ENCODE data around the gene CHRNA7.

The CHRNA7 gene

DNA sequence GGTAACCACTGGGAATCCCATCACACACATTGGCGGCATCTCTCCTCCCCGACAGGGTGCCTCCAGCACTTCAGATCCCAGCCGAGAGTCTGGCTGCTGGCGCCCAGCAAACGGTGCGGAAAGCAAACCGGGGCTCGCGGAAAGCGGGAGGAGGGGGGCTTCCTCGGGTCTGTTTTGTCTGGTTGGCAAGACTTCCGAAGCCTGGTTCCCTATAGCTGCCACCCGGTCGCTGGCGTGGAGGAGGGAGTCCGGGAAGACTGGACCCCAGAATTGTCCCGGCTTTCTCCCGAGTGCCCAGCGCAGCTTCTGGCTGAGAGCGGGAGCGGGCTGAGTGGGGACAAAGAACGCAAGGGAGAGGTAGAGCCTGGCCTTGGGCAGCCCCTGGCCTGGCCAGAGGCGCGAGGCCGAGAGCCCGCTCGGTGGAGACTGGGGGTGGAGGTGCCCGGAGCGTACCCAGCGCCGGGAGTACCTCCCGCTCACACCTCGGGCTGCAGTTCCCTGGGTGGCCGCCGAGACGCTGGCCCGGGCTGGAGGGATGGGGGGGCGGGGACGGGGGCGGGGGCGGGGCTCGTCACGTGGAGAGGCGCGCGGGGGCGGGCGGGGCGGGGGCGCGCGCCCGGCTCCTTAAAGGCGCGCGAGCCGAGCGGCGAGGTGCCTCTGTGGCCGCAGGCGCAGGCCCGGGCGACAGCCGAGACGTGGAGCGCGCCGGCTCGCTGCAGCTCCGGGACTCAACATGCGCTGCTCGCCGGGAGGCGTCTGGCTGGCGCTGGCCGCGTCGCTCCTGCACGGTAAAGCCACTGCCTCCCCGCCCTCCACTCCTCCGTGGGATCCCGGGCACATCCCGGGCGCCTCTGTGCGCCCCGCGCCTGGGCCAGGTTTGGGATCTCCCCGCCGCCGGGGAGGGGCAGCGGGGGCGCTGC lies at the start of gene CHRNA7:
TSS of gene CHRNA7 (plus strand) at position 654 of the 920 bp plus-strand sequence. CDS start at position 734, 80 bp downstream.
- peak; percentile 47 for DNase-seq

DNA sequence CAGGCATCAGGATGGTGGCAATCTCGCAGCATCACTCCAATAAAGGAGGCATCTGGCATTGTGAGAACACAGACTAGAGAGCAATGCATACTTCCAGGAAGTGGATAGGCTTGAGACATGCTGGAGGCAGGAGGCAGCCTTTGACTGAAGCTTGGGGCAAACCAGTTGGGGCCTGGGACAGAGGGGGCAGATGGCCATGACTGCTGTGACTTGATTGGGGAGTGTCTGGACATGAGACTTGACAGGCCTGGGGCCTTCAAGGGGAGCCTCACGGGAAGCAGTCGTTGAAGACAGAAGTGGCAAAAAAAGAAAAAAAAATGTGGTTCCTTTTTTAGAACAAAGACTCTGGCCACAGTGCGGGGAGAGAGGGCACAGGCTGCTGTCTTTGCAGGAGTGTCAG lies 44.7 kb upstream of the CHRNA7 start:
- DNase-seq, result no peak

DNA sequence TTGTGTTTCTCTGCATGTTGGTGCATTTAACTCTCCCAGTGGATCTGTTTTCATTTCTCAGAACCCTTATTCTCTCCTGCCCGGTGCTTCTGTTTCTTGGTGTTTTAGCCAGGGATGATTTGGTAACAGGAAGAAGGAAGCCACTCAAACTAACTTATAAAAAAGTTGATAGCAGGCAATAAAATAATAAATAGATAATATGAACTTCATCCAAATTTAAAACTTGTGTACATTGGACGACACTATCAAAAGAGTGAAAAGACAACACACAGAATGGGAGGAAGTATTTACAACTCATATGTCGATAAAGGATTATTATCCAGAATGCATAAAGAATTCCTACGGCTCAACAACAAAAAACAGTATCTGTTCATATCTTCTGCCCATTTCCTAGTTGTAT lies 37.3 kb upstream of the CHRNA7 start:
- DNase-seq, result no peak

DNA sequence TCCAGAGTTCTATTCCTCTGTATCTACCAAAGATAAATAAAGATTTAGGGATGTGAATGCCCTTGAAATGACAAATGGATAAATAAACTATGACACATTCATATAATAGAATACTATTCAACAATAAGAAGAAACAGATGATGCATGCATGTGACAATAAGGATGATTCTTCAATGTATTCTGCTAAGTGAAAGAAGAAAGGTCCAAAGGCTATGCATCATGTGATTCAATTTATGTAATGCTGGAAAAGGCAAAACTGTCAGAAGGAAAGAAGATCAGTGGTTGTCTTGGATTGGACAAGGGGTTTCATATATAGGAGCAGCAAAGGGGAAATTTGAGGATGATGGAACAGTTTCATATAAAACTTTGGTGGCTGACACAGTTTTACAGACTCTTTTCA lies 32.6 kb upstream of the CHRNA7 start:
- no peak for DNase-seq

DNA sequence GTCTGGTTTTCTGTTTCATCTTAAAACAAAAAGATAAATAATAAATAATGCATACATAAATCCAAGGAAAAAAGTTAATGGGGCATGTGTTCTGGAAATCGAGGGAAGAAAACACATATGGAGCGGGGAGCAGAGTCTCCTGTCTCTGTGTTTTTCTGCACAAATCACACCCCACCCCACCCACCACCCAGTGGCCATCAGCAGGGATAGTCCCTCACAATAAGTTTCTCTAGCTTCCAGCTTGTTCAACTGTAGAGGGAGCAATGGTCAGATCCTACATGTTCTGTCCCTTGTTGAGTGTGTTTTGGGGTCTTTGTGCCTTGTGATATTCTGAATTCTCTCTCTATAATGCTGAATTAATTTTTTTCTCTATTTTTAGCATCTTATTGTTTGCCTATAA lies 26.8 kb upstream of the CHRNA7 start:
- DNase-seq, result no peak

DNA sequence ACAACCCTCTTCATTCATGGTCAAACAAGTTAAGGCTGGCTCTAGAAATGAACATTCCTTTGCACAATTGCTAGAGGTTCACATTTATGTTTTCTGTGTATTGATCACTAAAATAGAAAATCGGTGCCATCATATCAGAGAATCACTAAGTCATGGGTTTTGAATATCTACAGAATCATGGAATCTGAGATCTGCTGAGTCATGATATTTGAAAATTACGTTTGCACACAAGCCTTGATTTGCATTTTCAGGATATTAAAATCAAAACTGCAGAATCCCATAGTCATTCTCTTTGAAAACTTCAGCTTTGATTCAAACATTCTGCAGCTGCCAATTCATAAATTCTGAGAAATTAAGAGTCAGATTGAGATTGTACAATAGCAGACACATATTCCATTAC lies 26.1 kb upstream of the CHRNA7 start:
- no peak for DNase-seq

DNA sequence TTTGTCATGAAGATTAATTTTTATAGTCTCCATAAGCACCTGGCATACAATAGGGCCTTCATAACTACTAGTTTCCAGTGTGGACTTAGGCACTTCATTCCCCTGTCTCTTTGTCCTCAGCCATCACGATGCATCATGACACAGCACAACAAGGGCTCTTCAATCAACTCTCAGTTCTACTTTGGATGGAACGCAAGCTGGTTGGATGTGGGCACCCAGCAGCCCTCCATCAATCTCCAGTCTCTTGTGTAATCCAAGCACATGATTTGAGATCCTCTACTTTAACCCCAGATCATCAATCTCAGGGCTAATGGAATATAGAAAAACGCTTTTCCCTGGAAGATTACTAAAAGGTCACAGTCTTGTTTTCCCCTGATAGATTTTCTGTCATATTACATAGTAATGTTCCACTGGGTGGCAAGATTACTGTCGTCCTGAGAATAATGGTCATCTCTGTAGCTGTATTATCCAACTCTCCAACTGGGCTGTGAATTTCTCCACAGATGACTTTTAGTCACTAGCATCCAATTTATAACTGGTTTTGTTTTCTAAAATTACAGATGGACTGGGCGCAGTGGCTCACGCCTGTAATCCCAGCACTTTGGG lies 22.9 kb upstream of the CHRNA7 start:
- DNase-seq, result no peak

DNA sequence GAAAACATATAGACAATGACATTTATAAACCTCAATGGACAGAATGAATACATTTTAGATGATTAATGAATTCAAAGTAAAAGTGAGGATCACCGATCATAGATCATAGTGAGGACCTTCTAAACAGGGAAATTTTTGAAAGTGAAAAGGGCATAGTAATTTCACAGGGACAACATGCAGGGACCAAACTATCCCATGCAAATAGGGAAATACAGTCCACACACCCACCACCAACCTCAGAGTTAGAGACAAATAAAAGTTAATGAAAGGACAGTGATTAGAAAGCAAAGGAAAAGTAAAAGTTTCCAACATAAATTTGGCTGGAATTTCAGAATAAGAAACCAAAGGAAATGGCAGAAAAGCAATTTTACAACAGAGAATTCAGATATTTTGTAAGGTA lies 15.4 kb upstream of the CHRNA7 start:
- no peak for DNase-seq

DNA sequence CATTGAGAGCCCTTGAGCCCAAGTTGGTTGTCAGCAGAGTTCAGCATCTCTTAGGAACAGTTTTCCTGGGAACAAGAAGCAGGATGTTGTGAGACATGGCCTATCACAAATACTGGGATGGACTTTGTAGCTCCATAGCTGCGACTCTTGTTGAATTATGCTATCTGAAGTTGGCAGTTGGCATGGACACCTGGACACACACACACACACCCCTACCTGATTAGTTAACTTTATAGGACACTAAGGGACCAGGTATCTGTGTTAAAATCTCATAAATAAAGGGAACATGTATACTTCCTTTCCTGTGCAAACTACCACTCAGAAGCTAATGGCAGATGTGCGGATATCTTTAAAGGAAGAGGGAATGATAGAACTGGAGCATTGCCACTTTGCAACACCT lies 10.2 kb upstream of the CHRNA7 start:
- DNase-seq, result no peak

DNA sequence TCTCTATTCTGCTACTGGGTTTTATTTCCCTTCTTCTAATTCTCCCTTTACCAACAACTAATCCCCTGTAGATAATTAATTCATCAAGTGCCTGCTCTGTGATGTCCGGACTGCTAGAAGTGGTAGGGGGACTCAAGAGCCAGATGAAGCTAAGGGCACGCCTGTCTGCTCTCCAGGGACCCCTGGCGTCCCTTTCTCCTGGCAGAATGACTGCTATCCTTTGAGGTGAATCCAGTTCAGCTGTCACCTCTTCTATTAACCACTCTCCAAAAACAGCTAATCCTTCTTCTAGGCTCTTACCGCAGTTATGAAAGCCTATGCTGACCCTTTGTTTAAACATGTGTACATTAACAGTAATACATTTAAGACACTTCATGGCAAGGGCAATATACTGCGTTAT lies 1.4 kb upstream of the CHRNA7 start:
- DNase-seq, result no peak

DNA sequence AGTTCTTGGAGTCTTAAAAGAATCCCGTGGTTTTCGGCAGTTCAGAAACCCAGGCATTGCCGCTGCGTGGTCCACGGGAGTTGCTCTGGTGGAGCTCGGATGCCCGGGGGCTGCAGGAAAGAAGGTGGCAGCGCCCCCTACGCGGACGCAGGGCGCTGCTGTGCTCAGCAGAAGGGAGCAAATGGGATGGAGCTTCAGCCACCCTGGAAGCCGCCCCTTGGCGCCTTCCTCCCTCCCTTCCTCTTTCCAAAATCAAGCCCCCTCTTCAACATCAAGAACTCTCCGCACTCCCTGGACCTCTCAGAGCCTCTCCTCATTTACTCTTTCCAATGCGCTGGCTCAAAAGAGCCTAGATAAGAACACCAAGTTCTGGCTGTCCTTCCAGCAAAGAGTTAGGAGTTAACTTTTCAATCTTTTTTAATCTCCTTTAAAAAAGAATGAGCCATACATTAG lies 880 bp upstream of the CHRNA7 start:
- no peak for DNase-seq

DNA sequence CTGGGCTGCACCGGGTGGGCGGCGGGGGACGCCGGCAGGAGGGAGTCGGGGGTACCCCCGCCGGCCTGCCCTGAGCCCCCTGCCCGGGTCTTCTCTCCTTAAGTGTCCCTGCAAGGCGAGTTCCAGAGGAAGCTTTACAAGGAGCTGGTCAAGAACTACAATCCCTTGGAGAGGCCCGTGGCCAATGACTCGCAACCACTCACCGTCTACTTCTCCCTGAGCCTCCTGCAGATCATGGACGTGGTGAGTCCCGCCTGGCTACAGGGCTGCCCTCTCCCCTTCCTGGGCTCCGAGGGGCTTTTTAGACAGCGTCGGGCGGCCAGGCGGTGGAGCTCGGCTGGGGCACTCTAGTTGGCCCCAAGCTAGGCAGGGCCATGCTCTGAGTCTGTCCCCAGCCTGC lies 480 bp downstream of the CHRNA7 start:
- DNase-seq, result no peak

DNA sequence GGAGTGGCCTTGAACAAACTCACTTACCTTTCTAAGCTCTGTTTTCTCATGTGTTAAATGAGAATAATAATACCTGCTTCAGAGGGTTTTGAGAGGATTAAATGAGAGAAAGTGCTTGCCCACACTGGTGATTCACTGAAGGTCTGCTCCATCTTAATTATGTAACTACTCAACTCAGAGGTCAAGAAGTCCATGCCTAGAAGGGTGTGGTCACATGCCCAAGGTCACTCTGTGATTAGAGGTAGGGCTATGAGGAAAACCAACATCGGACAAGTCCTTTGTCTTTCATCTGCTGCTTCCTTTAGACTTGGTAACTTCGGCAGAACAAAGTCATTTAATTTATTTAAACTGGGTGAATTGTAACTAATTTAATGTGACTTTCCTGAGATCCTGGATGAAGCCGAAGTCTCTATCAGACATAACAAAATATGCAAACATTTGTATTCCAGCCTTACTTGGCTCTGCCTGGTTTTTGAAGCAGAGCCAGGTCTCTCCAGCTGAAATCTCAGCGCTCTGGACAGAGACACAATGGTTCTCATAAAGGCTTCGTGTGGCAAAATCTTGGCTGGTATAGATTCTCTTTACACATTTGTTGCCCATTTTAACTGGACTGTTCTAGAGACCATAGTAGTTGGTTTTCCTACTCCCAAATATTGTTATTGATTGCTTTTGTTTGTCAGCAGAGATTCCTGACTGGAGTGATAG lies 3.0 kb downstream of the CHRNA7 start:
- DNase-seq, result no peak

DNA sequence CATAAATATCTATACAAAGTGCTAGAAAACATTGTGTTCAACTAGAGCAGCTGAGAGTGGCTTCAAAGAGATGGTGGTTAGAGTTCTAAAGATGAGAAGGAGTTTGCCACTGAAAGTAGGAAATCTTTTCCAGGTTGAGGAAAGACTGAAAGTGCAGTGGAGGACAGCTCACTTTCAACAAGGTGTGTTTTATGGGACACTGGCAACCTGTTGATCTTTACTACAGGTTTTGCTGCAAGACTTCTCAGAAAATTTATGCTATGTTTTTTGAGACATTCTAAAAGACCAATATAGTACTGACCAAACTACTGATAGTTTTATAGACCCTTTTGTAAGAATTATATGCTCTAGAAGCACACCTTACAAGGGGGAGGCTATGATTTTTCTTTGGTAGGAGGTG lies 3.8 kb downstream of the CHRNA7 start:
- DNase-seq, result no peak

DNA sequence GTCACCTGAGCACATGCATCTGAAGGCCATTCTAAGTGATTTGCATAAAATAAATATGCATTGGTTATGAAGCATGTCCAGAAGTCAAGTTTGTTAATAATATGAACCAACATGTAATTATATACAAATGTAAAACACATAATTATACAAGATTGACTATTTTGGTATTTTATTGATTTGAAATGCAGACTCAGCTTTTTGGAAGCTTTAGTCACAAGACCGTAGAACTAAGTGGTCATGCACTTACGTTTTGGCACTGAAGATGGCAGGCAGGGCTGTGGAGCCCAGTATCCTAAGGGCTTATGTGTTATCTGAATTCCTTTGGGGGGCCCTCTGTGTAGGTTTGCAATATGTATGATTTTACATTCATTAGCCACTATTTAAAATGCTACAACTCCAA lies 5.0 kb downstream of the CHRNA7 start:
- no peak for DNase-seq

DNA sequence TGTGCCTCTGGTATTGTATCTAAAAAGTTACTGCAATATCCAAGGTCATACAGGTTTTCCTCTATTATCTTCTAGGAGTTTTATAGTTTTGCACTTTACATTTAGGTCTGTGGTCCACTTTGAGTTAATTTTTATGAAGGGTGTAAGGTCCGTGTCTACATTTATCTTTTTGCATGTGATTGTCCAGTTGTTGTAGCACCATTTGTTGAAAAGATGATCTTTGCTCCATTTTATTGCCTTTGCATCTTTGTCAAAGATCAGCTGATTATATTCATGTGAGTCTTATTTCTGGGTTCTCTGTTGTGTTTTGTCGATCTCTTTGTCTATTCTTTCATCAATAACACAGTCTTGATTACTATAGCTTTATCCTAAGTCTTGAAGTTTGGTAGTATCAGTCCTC lies 6.7 kb downstream of the CHRNA7 start:
- DNase-seq, result no peak

DNA sequence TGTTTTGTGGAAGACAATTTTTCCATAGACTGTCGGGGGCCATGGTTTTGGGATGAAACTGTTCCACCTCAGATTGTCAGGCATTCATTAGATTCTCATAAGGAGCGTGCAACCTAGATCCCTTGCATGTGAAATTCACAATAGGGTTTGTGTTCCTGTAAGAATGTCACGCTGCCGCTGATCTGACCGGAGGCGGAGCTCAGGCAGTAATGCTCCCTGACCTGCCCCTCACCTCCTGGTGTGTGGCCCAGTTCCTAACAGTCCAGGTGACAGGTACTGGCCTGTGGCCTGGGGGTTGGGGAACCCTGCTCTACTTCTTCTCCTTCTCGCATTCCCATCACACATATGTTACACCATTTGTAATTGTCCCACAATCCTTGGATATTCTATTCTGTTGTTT lies 11.0 kb downstream of the CHRNA7 start:
- DNase-seq, result no peak

DNA sequence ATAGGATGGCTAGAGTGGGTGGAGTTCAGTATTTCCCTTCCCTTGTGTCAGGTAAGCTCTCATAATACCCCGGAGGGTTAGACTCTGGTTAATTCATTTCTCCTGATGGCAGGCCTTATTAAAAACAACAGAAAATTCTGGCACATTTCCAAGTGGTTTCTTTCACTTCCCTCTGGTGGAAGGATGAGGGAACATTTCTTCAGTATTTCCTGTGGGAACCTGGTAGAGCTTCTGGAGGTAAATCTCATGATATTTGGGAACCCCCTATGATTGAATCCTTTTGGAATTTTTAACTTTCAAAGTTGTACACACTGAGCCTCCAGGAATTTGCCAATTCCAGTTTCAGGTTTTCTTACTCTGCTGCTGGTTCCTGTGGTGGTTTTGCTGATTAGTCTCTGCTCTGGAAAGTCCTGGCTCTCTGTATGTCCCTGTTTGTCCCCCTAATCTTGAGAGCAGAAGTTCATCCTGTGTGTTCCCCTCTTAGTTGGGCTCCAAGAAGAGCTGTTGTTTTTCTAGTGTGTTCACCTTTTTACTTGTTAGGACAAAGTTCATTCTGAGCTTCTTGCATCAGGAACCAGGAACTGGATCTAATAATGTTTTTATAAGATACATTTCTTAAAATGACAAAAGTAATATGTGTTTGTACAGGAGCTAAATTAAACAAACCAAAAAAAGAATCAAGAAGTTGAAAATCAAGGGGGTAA lies 12.1 kb downstream of the CHRNA7 start:
- DNase-seq, result no peak

DNA sequence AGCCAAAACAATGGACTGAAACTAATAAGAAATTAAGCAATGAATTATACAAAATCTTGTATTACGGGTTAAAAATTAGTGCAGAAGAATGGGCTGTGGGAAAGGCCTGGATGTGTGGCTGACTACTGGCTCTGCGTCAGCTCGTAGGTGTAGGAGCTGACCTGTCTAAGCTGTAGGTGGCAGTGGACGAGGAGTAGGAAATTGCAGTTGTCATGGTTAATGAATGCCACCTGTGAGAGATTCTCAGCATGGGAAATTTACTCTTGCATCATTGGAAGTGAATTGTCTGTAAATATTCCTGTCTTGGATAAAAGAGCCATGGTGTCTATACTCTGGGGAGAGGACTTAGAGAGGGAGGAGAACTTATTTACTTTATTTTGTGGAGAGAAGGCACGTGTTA lies 23.4 kb downstream of the CHRNA7 start:
- no peak for DNase-seq

DNA sequence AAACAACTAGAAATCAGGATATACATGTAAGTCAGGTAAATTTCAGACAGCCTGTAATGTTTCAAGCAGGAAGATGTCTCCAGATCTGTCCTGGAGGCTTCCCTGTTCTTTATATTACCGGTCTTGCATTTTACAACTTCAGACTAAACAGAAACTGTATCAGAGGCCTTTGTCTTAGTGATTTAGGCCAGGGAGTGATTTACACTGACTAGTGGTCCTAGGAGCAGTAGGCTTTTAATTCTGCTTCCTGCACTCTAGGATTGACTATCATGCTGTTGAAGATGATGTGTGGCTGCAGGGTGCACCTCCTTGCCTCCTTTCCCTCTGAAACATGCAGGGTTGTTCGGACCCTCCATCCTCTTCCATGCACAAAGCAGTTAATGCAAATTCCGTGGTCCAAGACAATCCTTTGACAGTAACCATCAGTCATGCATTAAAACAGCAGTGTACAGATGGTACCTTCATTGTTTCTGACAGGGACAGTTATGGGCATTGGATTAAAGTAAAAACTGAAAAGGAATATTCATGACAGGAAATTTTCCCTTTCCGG lies 27.6 kb downstream of the CHRNA7 start:
- no peak for DNase-seq

DNA sequence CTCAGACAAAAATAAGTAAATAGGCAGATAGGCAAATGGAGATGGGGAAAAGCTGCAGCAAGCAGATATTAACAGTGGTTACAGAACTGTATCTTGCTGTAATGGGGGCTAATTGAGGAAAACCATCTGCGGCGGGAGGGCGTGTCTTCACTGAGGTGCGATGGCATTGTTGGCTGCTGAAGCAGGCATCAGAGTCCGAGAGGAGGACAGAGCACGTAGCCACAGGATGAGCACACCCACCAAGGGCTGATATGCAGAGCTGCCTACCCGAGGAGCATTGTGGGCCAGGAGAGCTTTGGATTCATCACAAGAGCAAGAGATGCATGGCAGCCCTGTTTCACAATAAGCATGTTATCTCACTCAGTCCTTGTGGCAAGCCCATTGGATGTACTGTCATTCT lies 30.4 kb downstream of the CHRNA7 start:
- no peak for DNase-seq

DNA sequence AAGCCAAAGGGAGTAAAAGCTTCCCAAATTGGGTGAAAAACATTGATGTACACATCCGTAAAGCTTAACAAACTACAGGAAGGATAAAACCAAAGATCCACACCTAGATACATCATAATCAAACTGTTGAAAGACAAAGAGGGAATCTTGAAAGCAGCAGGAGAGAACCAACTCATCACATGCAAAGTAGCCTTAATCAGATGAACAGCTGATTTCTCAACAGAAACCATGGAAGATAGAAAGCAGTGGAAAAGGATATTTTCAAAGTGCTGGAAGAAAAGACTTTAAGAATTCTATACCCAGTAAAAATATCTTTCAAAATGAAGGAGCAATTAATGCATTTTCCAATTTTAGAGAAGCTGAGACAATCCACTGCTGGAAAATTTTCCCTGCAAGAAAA lies 36.8 kb downstream of the CHRNA7 start:
- no peak for DNase-seq

DNA sequence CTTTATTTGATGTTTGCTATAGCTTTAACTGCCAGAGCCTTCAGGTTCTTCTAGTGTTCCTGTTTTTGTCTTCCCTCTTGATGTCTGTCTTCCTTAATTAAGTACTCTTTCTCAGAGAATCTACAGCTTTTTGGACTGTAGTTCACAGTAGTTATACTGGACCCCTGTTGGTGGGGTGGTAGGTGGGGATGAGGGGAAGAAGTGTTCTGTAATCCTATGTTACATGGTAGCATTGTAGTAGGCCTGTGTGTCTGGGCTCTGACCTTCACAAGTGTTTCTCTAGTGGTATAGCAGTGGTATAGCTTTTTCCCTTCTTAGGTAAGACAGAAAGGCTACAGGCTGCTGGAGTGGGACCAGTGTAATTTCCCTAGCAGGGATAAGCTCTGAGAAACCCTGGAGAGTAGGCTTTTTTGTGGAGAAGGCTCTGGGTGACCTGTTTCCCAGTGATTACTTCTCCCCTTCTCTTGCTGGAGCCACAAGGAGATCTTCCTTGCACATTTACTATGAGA lies 59.6 kb downstream of the CHRNA7 start:
- DNase-seq, result no peak
